ENCODE data around the gene PHF20.

- TF ChIP-seq CTCF (IDR thresholded peaks at IDR 0.05) (no peak), POLR2A (IDR thresholded peaks at IDR 0.05) (no peak)
Observed at GRCh38 chr20:35902545-35902941, 130.7 kb downstream of the PHF20 start.
